NB4 (cell line): ENCODE data around the gene PPP1R37.
A peak's percentile ranks its signal among the peaks of the same experiment; 100 is the strongest.
"Not testable (repeated sequence)": the region's sequence is repeated elsewhere in the genome, so short reads cannot be mapped to it uniquely, and the experiment has no call there.

Experiments
- DNase-seq: peaks from one replicate; pipeline ENCODE4 v3.0.0; 2010; ENCODE audit warnings: low read depth
- H3K4me3 ChIP-seq: one replicate; pipeline ENCODE4 v1.5.1; 2011; ENCODE audit warnings: mild to moderate bottlenecking, low read depth, low read length, moderate library complexity
- CTCF ChIP-seq: IDR thresholded peaks from one replicate; pipeline ENCODE4 v1.5.1; 2012; ENCODE audit warnings: low read depth, low read length
- MAX ChIP-seq: IDR thresholded peaks from 2 replicates; pipeline ENCODE4 v1.6.1; 2011; ENCODE audit warnings: low read depth, low read length
- MYC ChIP-seq: IDR thresholded peaks from 2 replicates; pipeline ENCODE4 v1.6.1; 2011; ENCODE audit warnings: low read depth, low read length
- POLR2A ChIP-seq: IDR thresholded peaks from 2 replicates; pipeline ENCODE4 v1.6.1; 2011; ENCODE audit warnings: mild to moderate bottlenecking; ENCODE audit not compliant: insufficient read length; ENCODE audit errors: extremely low read depth

The PPP1R37 gene

GRCh38 chr19:45103156-45103507 lies 10.2 kb downstream of the PPP1R37 start:
- no peak for TF ChIP-seq POLR2A
- TF ChIP-seq MAX = no peak
- no peak for TF ChIP-seq CTCF
- no peak for TF ChIP-seq MYC
- DNase-seq = no peak
- H3K4me3 ChIP-seq = no peak overlapping the region

DNA sequence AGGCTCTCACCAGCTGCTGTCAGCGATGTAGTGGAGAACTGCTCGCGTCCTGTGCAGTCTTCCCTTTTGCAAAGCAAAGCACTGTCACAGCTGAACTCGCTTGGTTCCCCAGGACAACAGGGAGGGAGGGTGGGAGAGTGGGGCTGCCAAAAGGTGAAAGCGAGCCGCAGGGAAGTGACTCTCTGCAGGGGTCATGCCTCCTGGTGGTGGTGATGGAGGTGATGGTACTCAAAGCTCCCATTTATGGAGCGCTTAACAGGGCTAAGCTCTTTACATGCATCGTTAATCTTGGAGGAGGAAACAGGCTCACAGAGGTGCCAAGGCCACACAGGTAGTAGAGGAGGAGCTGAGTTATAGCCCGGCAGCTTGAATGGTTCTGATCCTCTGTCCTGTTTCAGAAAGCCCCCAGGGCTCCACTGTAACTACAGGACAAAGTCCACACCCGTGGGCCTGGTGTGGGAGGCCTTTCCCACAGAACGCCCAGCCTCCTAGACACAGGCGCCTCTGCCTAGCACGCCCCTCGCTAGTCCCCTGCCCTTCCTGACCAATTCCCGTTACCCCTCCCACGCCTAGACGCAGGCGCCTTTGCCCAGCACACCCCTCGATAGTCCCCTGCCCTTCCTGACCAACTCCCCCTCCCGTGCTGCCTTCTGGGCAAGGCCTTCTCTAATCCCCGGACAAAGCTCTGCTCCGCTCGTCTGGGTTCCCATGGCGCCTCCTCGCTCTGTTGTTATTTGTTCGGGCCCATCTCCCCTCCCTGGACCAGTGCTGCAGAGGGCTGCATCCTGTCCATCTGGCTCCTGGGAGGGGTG lies 10.7 kb downstream of the PPP1R37 start:
- TF ChIP-seq POLR2A = no peak
- no peak for TF ChIP-seq MYC
- TF ChIP-seq MAX = no peak
- no peak for TF ChIP-seq CTCF
- DNase-seq = no peak
- H3K4me3 ChIP-seq = no peak overlapping the region

GRCh38 chr19:45104658-45105349 lies 11.8 kb downstream of the PPP1R37 start:
- no peak overlapping the region for H3K4me3 ChIP-seq

DNA sequence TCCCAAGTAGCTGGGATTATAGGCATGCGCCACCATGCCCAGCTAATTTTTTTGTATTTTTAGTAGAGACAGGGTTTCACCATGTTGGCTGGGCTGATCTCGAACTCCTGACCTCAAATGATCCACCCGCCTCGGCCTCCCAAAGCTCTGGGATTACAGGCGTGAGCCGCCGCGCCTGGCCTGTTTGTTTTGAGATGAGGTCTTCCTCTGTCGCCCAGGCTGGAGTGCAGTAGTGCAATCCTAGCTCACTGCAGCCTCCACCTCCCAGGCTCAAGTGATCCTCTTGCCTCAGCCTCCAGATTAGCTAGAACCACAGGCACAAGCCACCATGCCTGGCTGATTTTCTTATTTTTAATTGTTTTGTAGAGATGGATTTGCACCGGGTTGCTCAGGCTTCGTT lies 13.4 kb downstream of the PPP1R37 start:
- DNase-seq, H3K4me3 ChIP-seq: not testable (repeated sequence)

More at GRCh38 chr19:45104658-45105349, 11.8 kb downstream of the PPP1R37 start:
- TF ChIP-seq MYC = no peak
- TF ChIP-seq CTCF = no peak
- TF ChIP-seq MAX = no peak
- no peak for TF ChIP-seq POLR2A
- no peak for DNase-seq

- no peak overlapping the region for H3K4me3 ChIP-seq
- TF ChIP-seq POLR2A = no peak
- no peak for TF ChIP-seq MAX
- TF ChIP-seq CTCF = no peak
- no peak for TF ChIP-seq MYC
- no peak for DNase-seq
These were observed 14.7 kb downstream of the PPP1R37 start for GRCh38 chr19:45107621-45108150.

GRCh38 chr19:45110851-45111266 lies 17.9 kb downstream of the PPP1R37 start:
- no peak overlapping the region for H3K4me3 ChIP-seq
- peak; percentile 59 for DNase-seq
- no peak for TF ChIP-seq MYC
- TF ChIP-seq CTCF = no peak
- TF ChIP-seq POLR2A = no peak
- no peak for TF ChIP-seq MAX
